Measurements from ENCODE around the gene NUDT22.

- TF ChIP-seq, protein P1, sequence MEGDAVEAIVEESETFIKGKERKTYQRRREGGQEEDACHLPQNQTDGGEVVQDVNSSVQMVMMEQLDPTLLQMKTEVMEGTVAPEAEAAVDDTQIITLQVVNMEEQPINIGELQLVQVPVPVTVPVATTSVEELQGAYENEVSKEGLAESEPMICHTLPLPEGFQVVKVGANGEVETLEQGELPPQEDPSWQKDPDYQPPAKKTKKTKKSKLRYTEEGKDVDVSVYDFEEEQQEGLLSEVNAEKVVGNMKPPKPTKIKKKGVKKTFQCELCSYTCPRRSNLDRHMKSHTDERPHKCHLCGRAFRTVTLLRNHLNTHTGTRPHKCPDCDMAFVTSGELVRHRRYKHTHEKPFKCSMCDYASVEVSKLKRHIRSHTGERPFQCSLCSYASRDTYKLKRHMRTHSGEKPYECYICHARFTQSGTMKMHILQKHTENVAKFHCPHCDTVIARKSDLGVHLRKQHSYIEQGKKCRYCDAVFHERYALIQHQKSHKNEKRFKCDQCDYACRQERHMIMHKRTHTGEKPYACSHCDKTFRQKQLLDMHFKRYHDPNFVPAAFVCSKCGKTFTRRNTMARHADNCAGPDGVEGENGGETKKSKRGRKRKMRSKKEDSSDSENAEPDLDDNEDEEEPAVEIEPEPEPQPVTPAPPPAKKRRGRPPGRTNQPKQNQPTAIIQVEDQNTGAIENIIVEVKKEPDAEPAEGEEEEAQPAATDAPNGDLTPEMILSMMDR (IDR thresholded peaks at IDR 0.05): no peak
- no peak for TF ChIP-seq MAX (IDR thresholded peaks at IDR 0.05)
Observed at GRCh38 chr11:64219755-64220154, 6.3 kb upstream of the NUDT22 start.
